RPMI7951 (cell line): ENCODE measurements around the gene ABCA7. TPM values are rescaled to one million over a fixed set of nuclear protein-coding genes. Genes with fewer than 3 reads are reported as not detected.
A peak's percentile ranks its signal among the peaks of the same experiment; 100 is the strongest.

Experiments used
- DNase-seq: peaks from one replicate; pipeline ENCODE4 v3.0.0-alpha.2; 2012; ENCODE audit warnings: low read depth
- total RNA-seq: library from RNA; depleted of rRNA; stranded (reverse); fragments of >200 nt; shearing (Covaris generic); gene quantifications from 2 replicates; pipeline ENCODE4 v1.2.3, GENCODE V29; 2014

ABCA7 gene
- total RNA-seq, 1 experiment from 2014 or later: 3.4 TPM

DNA sequence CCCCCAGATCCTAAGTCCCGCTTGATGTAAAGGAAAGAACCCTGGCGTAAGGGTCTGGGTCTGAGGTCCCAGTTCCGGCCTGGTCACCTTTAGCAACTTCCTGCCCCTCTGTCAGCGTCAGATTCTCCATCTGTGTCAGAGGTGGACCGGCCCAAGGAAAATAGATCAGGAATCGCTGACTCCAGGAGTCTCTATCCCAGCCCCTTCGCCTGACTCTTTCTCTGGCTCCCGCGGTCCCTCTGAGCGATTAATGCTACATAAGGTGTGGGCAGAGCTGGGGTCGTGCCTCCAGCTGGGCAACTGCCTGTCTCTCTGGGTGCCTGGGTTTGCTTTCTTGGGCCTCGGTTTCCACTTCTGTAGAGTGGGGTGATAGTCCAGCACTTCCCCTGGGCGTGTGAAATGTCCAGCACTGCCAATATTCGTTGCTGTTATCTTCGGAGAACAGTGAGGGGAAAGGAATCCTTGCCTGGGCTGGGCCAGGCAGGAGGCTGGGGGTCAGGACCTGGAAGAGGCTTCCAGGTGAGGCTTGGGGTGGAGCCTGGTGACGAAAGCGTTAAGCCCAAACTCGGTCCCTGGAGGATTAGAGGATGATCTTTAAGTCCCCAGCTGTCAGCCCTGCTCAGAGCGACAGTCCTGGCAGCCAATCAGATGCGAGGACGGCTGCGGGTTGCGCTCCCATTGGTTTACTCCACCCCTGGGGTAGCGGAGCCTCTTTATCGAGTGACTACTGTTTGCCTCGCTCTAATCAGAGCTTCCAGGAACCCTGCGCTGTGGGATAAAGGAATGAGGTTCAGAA is 767 bp downstream of the ABCA7 start:
- peak; percentile 97 for DNase-seq

DNA sequence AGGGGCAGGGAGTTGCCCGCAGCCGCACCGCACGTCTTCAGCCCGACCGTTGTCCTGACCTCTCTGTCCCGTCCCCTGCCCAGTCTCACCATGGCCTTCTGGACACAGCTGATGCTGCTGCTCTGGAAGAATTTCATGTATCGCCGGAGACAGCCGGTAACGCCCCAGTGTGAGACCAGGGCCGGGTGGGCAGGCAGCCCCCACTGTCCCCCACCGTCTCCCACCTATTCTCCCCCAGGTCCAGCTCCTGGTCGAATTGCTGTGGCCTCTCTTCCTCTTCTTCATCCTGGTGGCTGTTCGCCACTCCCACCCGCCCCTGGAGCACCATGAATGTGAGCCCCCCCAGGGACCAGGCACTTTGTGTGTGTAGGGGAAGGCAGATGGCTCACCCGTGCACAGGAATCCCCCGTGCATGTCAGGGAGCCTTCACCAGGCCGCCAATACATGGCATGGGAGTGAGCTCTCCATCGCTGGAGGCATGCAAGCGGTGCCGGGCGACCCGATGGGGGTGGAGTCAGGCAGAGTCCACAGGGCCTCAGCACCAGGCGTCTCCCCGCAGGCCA is 1.4 kb downstream of the ABCA7 start:
- no peak for DNase-seq

DNA sequence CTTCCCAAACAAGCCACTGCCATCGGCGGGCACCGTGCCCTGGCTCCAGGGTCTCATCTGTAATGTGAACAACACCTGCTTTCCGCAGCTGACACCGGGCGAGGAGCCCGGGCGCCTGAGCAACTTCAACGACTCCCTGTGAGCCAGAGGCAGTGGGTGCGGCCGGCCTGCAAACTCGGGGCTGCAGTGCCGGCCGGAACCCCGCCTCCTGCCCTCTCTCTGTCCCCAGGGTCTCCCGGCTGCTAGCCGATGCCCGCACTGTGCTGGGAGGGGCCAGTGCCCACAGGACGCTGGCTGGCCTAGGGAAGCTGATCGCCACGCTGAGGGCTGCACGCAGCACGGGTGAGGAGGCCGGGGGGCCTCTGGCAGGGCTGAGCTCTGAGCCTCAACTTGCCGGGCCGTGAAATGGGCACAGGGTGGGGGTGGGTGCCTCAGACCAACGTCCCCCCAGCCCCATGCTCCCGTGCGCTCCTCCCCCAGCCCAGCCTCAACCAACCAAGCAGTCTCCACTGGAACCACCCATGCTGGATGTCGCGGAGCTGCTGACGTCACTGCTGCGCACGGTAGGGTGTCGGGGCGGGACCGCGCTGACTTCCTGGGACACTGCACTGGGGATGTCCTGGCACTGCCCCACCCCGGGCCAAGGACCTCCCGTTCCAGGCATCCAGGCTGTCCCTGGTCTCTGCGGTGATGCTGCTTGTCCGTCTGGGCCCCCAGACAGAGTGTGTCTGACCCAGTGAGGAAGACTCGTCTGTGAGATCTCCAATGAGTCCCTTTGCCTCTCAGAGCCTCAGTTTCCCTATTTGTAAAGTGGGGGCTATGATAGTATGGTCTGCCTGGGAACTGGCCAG is 2.2 kb downstream of the ABCA7 start:
- peak; percentile 67 for DNase-seq

DNA sequence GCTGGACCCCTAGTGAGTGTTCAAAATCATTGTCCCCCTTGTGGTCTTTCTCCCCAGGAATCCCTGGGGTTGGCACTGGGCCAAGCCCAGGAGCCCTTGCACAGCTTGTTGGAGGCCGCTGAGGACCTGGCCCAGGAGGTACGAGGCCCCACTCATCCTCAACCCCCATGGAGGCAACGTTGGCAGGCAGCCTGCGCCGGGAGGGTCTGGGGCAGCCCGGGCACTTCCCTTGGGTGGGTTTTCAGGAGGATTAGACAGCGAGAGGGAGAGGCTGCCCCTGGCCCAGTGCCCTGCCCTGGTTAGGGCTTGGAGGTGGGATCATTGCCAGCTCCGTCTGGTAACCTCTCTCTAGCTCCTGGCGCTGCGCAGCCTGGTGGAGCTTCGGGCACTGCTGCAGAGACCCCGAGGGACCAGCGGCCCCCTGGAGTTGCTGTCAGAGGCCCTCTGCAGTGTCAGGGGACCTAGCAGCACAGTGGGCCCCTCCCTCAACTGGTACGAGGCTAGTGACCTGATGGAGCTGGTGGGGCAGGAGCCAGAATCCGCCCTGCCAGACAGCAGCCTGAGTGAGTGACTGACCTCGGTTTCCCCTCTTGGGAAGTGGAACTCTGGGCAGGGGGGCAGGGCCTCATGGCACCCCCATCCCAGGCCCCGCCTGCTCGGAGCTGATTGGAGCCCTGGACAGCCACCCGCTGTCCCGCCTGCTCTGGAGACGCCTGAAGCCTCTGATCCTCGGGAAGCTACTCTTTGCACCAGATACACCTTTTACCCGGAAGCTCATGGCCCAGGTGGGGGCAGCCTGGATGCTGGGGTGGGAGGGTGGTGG is 3.0 kb downstream of the ABCA7 start:
- no peak for DNase-seq

DNA sequence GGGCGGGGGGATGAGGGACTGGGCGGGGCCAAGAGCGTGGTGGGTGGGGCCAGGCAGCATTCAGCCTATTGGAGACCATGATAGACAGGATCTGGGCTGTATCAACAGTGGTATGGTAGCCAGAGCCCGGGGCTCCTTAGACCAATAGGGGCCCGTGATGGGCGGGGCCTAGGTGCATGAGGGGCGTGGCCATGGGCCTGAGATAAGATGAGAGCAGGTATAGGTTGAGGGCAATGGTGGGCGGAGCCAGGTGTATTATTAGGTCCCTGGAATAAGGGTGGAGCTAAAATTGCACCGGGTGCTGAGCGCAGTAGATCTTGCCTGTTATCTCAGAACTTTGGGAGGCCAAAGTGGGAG is 5.3 kb downstream of the ABCA7 start:
- DNase-seq: no peak

DNA sequence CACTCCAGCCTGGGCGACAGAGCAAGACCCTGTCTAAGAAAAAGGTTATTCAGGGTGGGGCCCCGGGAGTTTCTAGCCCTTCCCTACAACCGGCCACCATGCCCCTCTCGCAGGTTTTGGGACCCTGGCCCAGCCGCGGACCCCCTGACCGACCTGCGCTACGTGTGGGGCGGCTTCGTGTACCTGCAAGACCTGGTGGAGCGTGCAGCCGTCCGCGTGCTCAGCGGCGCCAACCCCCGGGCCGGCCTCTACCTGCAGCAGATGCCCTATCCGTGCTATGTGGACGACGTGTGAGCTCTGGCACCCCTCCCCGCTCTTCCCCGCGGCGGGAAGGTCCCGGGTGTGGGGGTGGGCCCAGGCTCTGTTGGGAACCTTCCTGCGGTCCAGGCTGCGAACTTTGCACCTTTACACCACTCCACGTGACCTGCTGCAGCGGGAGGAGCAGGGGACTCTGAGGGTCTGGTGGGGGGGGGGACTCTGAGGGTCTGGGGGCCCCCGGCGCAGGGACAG is 6.3 kb downstream of the ABCA7 start:
- DNase-seq: no peak

DNA sequence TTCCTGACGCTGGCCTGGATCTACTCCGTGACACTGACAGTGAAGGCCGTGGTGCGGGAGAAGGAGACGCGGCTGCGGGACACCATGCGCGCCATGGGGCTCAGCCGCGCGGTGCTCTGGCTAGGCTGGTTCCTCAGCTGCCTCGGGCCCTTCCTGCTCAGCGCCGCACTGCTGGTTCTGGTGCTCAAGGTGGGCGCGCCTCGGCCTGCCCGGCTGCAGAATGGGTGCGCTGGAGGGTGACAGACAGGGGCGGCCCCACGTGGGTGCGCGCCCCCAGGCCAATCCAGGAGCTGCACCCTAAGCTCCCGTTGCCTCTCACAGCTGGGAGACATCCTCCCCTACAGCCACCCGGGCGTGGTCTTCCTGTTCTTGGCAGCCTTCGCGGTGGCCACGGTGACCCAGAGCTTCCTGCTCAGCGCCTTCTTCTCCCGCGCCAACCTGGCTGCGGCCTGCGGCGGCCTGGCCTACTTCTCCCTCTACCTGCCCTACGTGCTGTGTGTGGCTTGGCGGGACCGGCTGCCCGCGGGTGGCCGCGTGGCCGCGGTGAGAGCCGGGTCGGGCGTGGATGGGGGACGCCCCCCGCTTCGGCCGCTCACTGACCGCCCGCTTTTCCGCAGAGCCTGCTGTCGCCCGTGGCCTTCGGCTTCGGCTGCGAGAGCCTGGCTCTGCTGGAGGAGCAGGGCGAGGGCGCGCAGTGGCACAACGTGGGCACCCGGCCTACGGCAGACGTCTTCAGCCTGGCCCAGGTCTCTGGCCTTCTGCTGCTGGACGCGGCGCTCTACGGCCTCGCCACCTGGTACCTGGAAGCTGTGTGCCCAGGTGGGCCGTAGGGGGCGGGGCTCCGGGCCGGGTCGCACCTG is 7.2 kb downstream of the ABCA7 start:
- DNase-seq: no peak

DNA sequence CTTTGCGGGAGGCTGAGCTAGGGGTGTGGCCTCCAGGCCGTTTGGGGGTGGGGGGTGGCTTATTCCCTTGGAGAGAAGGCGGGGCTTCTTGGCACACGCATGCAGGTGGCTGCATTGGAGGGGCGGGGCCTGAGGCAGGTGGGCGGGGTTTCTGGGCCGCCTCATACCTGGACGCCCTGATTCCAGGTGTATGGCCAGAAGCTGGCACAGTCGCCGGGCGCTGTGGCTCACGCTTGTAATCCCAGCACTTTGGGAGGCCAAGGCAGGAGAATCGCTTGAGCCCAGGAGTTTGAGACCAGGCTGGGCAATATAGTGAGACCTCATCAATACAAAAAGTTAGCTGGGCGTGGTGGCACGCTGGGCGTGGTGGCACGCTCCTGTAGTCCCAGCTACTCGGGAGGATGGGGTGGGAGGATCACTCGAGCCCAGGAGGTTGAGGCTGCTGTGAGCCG is 7.8 kb downstream of the ABCA7 start:
- DNase-seq: no peak

DNA sequence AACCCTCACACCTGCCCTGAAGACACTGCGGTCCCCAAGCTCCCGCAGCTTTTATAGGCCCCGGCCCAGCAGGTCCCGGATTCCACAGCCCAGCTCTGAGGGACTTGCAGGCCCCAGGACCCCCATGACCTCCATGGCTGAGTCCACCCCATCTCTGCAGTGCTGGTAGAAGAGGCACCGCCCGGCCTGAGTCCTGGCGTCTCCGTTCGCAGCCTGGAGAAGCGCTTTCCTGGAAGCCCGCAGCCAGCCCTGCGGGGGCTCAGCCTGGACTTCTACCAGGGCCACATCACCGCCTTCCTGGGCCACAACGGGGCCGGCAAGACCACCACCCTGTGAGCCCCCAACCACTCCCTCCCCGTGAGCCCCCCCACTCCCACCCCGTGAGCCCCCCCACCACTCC is 9.2 kb downstream of the ABCA7 start:
- no peak for DNase-seq

DNA sequence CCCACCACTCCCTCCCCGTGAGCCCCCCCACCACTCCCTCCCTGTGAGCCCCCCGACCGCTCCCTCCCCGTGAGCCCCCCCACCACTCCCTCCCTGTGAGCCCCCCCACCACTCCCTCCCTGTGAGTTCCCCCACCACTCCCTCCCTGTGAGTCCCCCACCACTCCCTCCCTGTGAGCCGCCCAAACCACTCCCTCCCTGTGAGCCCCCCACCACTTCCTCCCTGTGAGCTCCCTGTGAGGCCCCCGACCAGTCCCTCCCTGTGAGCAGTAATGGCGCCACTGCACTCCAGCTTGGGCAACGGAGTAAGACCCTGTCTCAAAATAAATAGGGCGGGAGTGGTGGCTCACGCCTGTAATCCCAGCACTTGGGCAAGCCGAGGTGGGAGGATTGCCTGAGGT is 9.9 kb downstream of the ABCA7 start:
- no peak for DNase-seq

DNA sequence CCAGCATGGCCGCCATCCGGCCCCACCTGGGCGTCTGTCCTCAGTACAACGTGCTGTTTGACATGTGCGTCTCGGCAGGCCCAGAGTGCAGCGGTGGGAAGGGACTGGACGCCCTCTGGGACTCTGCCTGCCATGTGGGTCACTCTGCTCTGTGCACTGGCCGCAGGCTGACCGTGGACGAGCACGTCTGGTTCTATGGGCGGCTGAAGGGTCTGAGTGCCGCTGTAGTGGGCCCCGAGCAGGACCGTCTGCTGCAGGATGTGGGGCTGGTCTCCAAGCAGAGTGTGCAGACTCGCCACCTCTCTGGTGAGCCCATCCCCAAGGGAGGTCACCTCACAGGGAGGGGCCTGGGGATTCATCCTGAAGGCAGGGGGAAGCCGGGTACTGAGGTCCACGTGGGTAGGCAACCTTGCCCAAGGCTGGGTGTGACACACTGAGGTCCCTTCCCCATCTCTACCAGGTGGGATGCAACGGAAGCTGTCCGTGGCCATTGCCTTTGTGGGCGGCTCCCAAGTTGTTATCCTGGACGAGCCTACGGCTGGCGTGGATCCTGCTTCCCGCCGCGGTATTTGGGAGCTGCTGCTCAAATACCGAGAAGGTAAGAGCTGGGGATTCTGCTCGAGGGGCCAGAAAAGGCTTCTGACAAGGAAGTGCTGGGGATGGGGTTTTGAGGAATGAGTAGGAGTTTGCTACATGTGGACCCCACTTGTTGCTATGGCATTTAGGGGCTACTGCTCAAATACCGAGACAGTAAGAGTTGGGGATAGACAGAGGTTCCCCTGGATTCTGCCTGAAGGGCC is 11.3 kb downstream of the ABCA7 start:
- DNase-seq: no peak

DNA sequence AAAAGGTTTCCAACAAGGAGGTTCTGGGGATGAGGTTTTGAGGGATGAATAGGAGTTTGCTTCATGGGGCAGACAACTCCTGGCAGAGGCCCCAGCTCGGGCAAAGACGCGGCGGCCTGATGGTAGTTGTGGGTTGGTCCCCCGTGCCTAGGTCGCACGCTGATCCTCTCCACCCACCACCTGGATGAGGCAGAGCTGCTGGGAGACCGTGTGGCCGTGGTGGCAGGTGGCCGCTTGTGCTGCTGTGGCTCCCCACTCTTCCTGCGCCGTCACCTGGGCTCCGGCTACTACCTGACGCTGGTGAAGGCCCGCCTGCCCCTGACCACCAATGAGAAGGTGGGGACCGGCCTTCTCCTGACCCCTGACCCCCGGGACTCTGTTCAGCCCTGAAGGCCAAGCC is 11.9 kb downstream of the ABCA7 start:
- DNase-seq: no peak

DNA sequence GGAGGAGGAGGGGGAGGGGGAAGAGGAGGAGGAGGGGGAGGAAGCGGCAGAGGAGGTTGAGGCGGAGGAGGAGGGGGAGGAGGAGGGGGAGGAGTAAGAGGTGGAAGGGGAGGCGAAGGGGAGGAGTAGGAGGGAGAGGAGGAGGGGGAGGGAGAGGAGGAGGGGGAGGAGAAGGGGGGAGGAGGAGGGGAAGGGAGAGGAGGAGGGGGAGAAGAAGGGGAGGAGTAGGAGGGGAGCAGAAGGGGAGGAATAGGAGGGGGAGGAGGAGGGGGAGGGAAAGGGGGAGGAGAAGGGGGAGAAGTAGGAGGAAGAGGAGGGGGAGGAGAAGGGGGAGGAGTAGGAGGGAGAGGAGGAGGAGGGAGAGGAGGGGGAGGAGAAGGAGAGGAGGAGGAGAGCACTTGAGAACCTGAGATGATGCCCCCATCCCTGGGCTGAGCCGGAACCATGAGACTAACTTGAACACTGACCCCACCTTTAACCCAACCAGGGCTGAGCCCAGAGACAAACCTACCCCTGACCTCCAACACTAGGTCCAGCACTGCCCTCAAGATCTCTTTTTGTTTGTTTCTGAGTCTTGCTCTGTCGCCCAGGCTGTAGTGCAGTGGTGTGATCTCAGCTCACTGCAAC is 12.6 kb downstream of the ABCA7 start:
- no peak for DNase-seq

DNA sequence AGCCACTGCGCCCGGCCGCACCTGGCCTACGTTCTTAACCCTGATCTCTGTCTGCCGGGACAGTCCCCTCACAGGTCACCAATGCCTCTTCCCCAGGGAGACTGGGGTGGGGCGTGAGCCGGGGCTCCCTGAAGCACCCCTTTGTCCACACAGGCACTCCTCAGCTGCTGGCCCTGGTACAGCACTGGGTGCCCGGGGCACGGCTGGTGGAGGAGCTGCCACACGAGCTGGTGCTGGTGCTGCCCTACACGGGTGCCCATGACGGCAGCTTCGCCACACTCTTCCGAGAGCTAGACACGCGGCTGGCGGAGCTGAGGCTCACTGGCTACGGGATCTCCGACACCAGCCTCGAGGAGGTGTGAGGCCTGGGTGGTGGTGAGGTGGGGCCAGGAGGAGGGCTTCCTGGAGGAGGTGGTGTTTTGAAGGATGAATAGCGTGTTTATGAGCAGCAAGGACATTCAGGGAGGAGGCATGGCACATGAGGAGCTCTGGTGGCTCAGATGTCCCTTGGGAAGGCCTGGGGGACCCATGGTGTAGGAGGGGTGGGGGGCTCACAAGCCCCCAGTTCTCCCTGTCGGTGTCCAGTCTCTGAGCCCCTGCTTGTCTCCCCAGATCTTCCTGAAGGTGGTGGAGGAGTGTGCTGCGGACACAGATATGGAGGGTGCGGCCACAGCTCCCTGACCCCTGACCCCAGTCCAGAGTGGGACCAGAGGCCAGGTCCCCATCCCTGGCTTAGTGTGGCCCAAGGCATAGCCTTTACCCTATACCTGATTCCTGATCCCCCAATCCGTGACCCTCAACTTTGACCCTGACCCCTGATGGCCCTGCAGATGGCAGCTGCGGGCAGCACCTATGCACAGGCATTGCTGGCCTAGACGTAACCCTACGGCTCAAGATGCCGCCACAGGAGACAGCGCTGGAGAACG is 13.5 kb downstream of the ABCA7 start:
- DNase-seq: no peak

DNA sequence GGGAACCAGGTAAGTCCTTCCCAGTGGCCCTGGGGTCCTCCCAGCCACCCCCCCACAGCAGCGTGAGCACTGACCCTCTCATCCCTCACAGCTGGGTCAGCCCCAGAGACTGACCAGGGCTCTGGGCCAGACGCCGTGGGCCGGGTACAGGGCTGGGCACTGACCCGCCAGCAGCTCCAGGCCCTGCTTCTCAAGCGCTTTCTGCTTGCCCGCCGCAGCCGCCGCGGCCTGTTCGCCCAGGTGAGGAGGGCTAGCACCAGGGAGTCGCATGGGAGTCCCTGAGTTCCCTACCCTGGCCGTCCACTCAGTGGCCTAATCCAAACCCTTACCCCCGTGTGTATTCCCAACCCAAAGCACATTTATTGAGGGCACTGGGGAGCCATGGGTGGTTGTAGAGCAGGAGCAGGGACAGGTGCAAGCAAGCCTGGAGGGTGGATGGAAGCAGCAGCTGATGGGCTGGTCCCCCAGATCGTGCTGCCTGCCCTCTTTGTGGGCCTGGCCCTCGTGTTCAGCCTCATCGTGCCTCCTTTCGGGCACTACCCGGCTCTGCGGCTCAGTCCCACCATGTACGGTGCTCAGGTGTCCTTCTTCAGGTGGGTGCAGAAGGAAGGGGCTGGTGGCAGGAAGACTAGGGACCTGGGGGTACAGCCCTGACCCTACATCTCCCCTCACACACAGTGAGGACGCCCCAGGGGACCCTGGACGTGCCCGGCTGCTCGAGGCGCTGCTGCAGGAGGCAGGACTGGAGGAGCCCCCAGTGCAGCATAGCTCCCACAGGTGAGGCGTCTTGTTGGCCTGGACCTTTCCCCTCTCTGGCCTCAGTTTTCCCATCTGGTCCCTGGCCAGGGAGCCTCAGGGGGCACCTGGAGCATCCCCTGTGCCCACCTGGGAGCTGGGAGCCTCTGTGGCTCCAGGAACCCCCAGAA is 14.5 kb downstream of the ABCA7 start:
- no peak for DNase-seq

DNA sequence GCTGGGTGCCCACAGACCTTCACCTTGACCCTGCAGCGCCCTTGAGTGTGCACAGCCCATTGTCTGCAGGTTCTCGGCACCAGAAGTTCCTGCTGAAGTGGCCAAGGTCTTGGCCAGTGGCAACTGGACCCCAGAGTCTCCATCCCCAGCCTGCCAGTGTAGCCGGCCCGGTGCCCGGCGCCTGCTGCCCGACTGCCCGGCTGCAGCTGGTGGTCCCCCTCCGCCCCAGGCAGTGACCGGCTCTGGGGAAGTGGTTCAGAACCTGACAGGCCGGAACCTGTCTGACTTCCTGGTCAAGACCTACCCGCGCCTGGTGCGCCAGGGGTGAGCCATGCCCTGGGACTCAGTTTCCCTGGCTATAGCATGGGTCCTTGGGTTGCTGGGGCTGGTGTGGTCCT is 15.1 kb downstream of the ABCA7 start:
- no peak for DNase-seq
